ENCODE measurements around the gene ARHGAP11A.

Gene ARHGAP11A

DNA sequence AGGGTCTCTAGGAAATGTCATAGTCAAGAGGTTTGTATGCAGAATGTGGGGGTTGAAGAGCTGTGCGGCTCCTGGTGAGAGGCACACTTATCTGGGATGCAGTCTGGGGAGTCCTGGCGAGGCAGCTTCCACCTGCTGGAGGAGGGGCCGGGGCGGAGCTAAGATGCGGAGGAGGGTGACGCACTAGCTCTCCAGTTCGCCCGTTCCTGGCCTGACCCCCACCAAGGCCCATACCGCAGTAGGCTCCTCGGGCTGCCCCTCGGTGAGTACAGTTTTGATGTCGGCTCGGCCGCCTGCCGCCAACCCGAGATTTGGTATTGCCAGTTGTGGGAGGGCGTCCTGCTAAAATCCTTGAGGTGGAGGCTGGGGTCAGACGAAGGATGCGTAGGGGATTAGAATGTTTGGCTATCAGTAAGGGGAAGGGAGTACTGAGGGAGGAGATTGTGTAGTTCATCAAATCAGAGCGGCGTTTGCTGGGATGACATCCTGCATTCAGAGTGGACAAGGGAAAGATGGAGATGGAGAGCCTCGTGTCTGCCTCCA lies 26.3 kb downstream of the ARHGAP11A start, which contains the start of gene SCG5:
Gene SCG5, plus strand, starts transcription at position 194 of the 543 bp plus-strand sequence. CDS start 1,883 bp downstream, outside the sequence.
- Histone ChIP-seq H3K4me1 (ENCODE audit: control insufficient read depth in 2 of 2, insufficient read depth in 1 of 2, low read depth in 1 of 2, low read length in 2 of 2) (peaks cover 0 to 8% of the 10 kb centered on the region in 2 donors), H4K91ac (ENCODE audit: low read depth, low read length, poor library complexity) (no peak within 1 kb of the TSS), H3K4ac (ENCODE audit: low read length) (no peak within 1 kb of the TSS), H3K4me2 (ENCODE audit: insufficient read depth, low read length, poor library complexity, severe bottlenecking) (peak within 1 kb of the TSS; percentile 54), H2BK5ac (ENCODE audit: low read length) (no peak within 1 kb of the TSS), H2BK12ac (ENCODE audit: low read length) (no peak within 1 kb of the TSS), H3K9ac (ENCODE audit: low read depth, low read length, poor library complexity) (no peak within 1 kb of the TSS), H3K4me3 (ENCODE audit: low read length in 2 of 2) (peak within 1 kb of the TSS in 1 of 2 donors; percentile 83), H3K18ac (ENCODE audit: low read length) (peak within 1 kb of the TSS; percentile 86), H4K8ac (ENCODE audit: low read depth, low read length) (no peak within 1 kb of the TSS), H3K14ac (ENCODE audit: low read length) (no peak within 1 kb of the TSS), H2AK5ac (ENCODE audit: low read depth, low read length) (no peak within 1 kb of the TSS), H3K27me3 (ENCODE audit: control insufficient read depth in 3 of 3, insufficient read depth in 3 of 3, low read depth in 1 of 3, low read length in 3 of 3) (no peaks in the 10 kb centered on the region), H3K23ac (ENCODE audit: low read depth, low read length, poor library complexity) (no peak within 1 kb of the TSS), H2AFZ (ENCODE audit: low read length) (no peak within 1 kb of the TSS), H2BK120ac (ENCODE audit: low read depth, low read length) (no peak within 1 kb of the TSS), H2BK15ac (ENCODE audit: low read length) (no peak within 1 kb of the TSS), H3K27ac (replicated peaks; ENCODE audit: low read length) (peak within 1 kb of the TSS; percentile 88), H3K36me3 (replicated peaks in 1 of 2; ENCODE audit: control insufficient read depth in 2 of 2, insufficient read depth in 2 of 2, low read length in 2 of 2) (peaks cover 7 to 42% of the 10 kb centered on the region in 2 donors), H3K9me3 (replicated peaks in 1 of 2; ENCODE audit: control insufficient read depth in 2 of 2, insufficient read depth in 1 of 2, low read depth in 1 of 2, low read length in 2 of 2) (no peaks in the 10 kb centered on the region), H3K79me1 (ENCODE audit: low read depth, low read length) (no peaks in the 10 kb centered on the region)
- DNase-seq (ENCODE audit: low spot score): peak; percentile 48
- no CpG with 5 or more reads among the region's 22 CpGs for WGBS, 2 donors (ENCODE audit: extremely low coverage in 2 of 2, insufficient read length in 2 of 2, insufficient replicate concordance in 1 of 2)

DNA sequence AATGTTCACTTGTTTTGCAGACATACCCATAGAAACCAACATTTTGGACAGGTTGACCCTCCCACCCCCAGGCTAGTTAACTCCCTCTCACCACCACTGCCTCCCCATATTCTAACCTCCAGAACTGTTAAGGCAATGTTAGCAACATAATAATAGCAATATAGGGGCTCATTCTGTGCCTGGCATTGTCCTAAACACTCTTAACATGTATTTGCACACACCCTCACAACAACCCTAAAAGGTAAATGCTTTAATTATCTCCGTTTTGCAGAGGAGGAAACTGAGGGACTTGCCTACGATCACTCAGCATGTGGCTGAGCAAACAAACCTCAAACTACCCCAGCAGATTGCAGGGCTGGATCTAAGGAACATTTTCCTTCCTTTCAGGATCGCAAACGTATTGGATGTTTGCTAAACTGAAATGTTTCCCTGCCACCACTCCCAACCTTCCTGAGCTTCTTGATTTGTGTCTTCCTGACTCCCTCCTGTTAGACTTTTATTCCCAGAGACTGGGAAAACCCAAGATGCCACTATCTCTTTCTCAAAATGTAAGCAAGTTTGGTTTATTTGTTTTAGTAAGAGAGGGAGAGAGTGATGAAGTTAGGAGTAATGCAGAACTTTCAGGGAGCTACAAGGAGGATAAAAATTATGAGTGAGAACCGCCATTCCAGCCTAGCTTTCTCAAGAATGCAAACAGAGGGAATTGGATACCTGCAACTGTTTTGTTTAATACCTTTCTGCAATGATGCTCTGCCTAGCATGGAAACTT lies 27.5 kb downstream of the ARHGAP11A start:
- no peak overlapping the region for H4K8ac ChIP-seq (ENCODE audit: low read depth, low read length)
- H3K27ac ChIP-seq (replicated peaks; ENCODE audit: low read length): no peak overlapping the region
- no peaks in the 10 kb centered on the region for H3K9me3 ChIP-seq (replicated peaks in 1 of 2; ENCODE audit: control insufficient read depth in 2 of 2, insufficient read depth in 1 of 2, low read depth in 1 of 2, low read length in 2 of 2)
- peaks cover 0 to 10% of the 10 kb centered on the region in 2 donors for H3K4me1 ChIP-seq (ENCODE audit: control insufficient read depth in 2 of 2, insufficient read depth in 1 of 2, low read depth in 1 of 2, low read length in 2 of 2)
- H3K23ac ChIP-seq (ENCODE audit: low read depth, low read length, poor library complexity): no peak overlapping the region
- H3K27me3 ChIP-seq (ENCODE audit: control insufficient read depth in 3 of 3, insufficient read depth in 3 of 3, low read depth in 1 of 3, low read length in 3 of 3): no peaks in the 10 kb centered on the region
- no peak overlapping the region for H4K91ac ChIP-seq (ENCODE audit: low read depth, low read length, poor library complexity)
- WGBS, 2 donors (ENCODE audit: extremely low coverage in 2 of 2, insufficient read length in 2 of 2, insufficient replicate concordance in 1 of 2): no CpG with 5 or more reads among the region's 5 CpGs
- no peak overlapping the region for H3K4ac ChIP-seq (ENCODE audit: low read length)
- H2AFZ ChIP-seq (ENCODE audit: low read length): no peak overlapping the region
- H2AK5ac ChIP-seq (ENCODE audit: low read depth, low read length): no peak overlapping the region
- no peak overlapping the region for H3K4me3 ChIP-seq (ENCODE audit: low read length in 2 of 2)
- no peak overlapping the region for H3K18ac ChIP-seq (ENCODE audit: low read length)
- H3K14ac ChIP-seq (ENCODE audit: low read length): no peak overlapping the region
- H2BK15ac ChIP-seq (ENCODE audit: low read length): no peak overlapping the region
- no peak overlapping the region for H3K4me2 ChIP-seq (ENCODE audit: insufficient read depth, low read length, poor library complexity, severe bottlenecking)
- no peak overlapping the region for H2BK120ac ChIP-seq (ENCODE audit: low read depth, low read length)
- no peak overlapping the region for H2BK12ac ChIP-seq (ENCODE audit: low read length)
- H3K79me1 ChIP-seq (ENCODE audit: low read depth, low read length): no peaks in the 10 kb centered on the region
- peaks cover 3 to 29% of the 10 kb centered on the region in 2 donors for H3K36me3 ChIP-seq (replicated peaks in 1 of 2; ENCODE audit: control insufficient read depth in 2 of 2, insufficient read depth in 2 of 2, low read length in 2 of 2)
- no peak overlapping the region for H2BK5ac ChIP-seq (ENCODE audit: low read length)
- no peak overlapping the region for H3K9ac ChIP-seq (ENCODE audit: low read depth, low read length, poor library complexity)
- DNase-seq (ENCODE audit: low spot score): no peak

DNA sequence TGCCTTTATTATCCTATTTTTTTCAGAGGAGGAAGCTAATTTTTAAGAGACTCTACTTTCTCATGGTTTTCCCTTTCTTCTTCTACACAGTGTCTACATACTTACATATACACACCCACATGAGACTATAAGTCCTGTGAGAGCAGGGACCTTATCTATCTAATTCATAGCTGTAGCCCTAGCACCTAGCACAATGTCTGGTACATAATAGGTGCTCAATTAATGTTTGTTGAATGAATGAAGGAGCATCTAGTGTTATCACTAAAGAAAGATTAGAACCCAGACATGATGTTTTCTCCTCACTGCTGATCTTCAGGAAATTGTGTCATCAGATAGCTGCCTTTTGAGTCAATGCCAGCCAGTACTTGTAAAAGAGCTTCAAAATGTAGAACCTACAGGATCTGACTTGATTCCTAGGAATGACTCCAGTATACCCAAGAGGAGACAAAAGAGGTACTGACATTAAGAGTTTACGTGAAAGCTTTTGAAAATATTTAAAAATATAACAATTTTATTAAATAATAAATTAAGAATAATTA lies 28.7 kb downstream of the ARHGAP11A start:
- H2BK5ac ChIP-seq (ENCODE audit: low read length): no peak overlapping the region
- no peaks in the 10 kb centered on the region for H3K79me1 ChIP-seq (ENCODE audit: low read depth, low read length)
- WGBS, 2 donors (ENCODE audit: extremely low coverage in 2 of 2, insufficient read length in 2 of 2, insufficient replicate concordance in 1 of 2): no CpG with 5 or more reads among the region's 1 CpG
- H4K8ac ChIP-seq (ENCODE audit: low read depth, low read length): no peak overlapping the region
- no peak overlapping the region for H2BK12ac ChIP-seq (ENCODE audit: low read length)
- no peak overlapping the region for H3K18ac ChIP-seq (ENCODE audit: low read length)
- peaks cover 3 to 18% of the 10 kb centered on the region in 2 donors for H3K36me3 ChIP-seq (replicated peaks in 1 of 2; ENCODE audit: control insufficient read depth in 2 of 2, insufficient read depth in 2 of 2, low read length in 2 of 2)
- H3K27me3 ChIP-seq (ENCODE audit: control insufficient read depth in 3 of 3, insufficient read depth in 3 of 3, low read depth in 1 of 3, low read length in 3 of 3): no peaks in the 10 kb centered on the region
- no peak overlapping the region for H3K9ac ChIP-seq (ENCODE audit: low read depth, low read length, poor library complexity)
- H3K27ac ChIP-seq (replicated peaks; ENCODE audit: low read length): no peak overlapping the region
- H4K91ac ChIP-seq (ENCODE audit: low read depth, low read length, poor library complexity): no peak overlapping the region
- H3K23ac ChIP-seq (ENCODE audit: low read depth, low read length, poor library complexity): no peak overlapping the region
- no peaks in the 10 kb centered on the region for H3K9me3 ChIP-seq (replicated peaks in 1 of 2; ENCODE audit: control insufficient read depth in 2 of 2, insufficient read depth in 1 of 2, low read depth in 1 of 2, low read length in 2 of 2)
- H3K14ac ChIP-seq (ENCODE audit: low read length): no peak overlapping the region
- H2AFZ ChIP-seq (ENCODE audit: low read length): no peak overlapping the region
- no peak overlapping the region for H3K4me2 ChIP-seq (ENCODE audit: insufficient read depth, low read length, poor library complexity, severe bottlenecking)
- peaks cover 0 to 10% of the 10 kb centered on the region in 2 donors for H3K4me1 ChIP-seq (ENCODE audit: control insufficient read depth in 2 of 2, insufficient read depth in 1 of 2, low read depth in 1 of 2, low read length in 2 of 2)
- no peak overlapping the region for H2AK5ac ChIP-seq (ENCODE audit: low read depth, low read length)
- no peak overlapping the region for H2BK120ac ChIP-seq (ENCODE audit: low read depth, low read length)
- DNase-seq (ENCODE audit: low spot score): no peak
- H3K4me3 ChIP-seq (ENCODE audit: low read length in 2 of 2): no peak overlapping the region
- H2BK15ac ChIP-seq (ENCODE audit: low read length): no peak overlapping the region
- no peak overlapping the region for H3K4ac ChIP-seq (ENCODE audit: low read length)

DNA sequence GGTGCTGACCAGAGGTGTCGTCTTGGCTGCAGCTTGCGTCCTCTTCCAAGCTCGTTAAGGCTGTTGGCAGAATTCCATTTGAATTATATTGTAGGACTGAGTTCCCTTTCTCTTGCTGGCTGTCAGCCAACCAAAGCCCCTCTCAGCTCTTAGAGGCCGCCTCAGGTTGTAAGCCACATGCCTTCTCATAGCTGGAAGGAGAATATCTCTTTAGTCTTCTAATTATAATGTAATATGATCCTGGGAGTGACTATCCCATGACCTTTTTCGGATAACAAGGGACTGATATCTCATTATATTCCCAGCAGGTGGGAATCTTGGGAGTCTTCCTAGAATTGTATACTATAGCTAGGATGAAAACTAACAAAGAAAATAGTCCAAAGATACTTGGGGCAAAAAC lies 31.0 kb downstream of the ARHGAP11A start:
- Histone ChIP-seq H3K79me1 (ENCODE audit: low read depth, low read length) (no peaks in the 10 kb centered on the region), H3K14ac (ENCODE audit: low read length) (no peak overlapping the region), H4K8ac (ENCODE audit: low read depth, low read length) (no peak overlapping the region), H3K23ac (ENCODE audit: low read depth, low read length, poor library complexity) (no peak overlapping the region), H3K4ac (ENCODE audit: low read length) (no peak overlapping the region), H2BK120ac (ENCODE audit: low read depth, low read length) (no peak overlapping the region), H4K91ac (ENCODE audit: low read depth, low read length, poor library complexity) (no peak overlapping the region), H2BK5ac (ENCODE audit: low read length) (no peak overlapping the region), H3K27ac (replicated peaks; ENCODE audit: low read length) (no peak overlapping the region), H3K4me3 (ENCODE audit: low read length in 2 of 2) (no peak overlapping the region), H2BK12ac (ENCODE audit: low read length) (no peak overlapping the region), H3K4me1 (ENCODE audit: control insufficient read depth in 2 of 2, insufficient read depth in 1 of 2, low read depth in 1 of 2, low read length in 2 of 2) (peaks cover 0 to 9% of the 10 kb centered on the region in 2 donors), H3K9ac (ENCODE audit: low read depth, low read length, poor library complexity) (no peak overlapping the region), H3K9me3 (replicated peaks in 1 of 2; ENCODE audit: control insufficient read depth in 2 of 2, insufficient read depth in 1 of 2, low read depth in 1 of 2, low read length in 2 of 2) (no peaks in the 10 kb centered on the region), H2AK5ac (ENCODE audit: low read depth, low read length) (no peak overlapping the region), H3K36me3 (replicated peaks in 1 of 2; ENCODE audit: control insufficient read depth in 2 of 2, insufficient read depth in 2 of 2, low read length in 2 of 2) (peaks cover 0 to 2% of the 10 kb centered on the region in 2 donors), H3K27me3 (ENCODE audit: control insufficient read depth in 3 of 3, insufficient read depth in 3 of 3, low read depth in 1 of 3, low read length in 3 of 3) (no peaks in the 10 kb centered on the region), H2AFZ (ENCODE audit: low read length) (no peak overlapping the region), H3K4me2 (ENCODE audit: insufficient read depth, low read length, poor library complexity, severe bottlenecking) (no peak overlapping the region), H2BK15ac (ENCODE audit: low read length) (no peak overlapping the region), H3K18ac (ENCODE audit: low read length) (no peak overlapping the region)
- WGBS, 2 donors (ENCODE audit: extremely low coverage in 2 of 2, insufficient read length in 2 of 2, insufficient replicate concordance in 1 of 2): no CpG with 5 or more reads among the region's 5 CpGs
- no peak for DNase-seq (ENCODE audit: low spot score)
